GM19467 (cell line): Measurements from ENCODE around the gene DTNBP1.
"Not testable (repeated sequence)": the region's sequence is repeated elsewhere in the genome, so short reads cannot be mapped to it uniquely, and the experiment has no call there.

Experiments
- ATAC-seq: cut with Tn5 transposase; IDR thresholded peaks from one replicate; pipeline ENCODE4 v1.9.1; 2021; ENCODE audit warnings: mild to moderate bottlenecking, moderate library complexity; ENCODE audit not compliant: unreplicated experiment

DTNBP1 gene

GRCh38 chr6:15672291-15672690 is 9.5 kb upstream of the DTNBP1 start:
- ATAC-seq, result no peak

DNA sequence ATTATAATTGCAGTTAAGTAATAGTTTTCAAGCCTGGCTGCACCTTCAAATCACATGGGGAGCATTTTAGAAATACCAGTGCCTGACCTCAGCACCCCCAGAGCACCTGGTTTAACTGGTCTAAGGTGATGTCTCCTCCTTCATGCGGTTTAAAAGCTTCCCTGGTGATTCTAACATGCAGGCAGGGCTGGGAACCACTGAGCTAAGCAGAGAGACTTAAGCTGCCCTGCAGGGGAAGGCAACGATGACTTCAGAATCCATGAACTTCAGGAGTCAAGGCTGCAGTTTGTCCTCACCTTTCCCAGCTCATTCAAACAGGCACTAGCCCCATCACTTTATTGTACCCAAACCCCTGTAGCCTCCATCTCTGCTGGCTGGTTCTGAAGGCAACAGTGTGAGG is 6.1 kb upstream of the DTNBP1 start:
- no peak for ATAC-seq

DNA sequence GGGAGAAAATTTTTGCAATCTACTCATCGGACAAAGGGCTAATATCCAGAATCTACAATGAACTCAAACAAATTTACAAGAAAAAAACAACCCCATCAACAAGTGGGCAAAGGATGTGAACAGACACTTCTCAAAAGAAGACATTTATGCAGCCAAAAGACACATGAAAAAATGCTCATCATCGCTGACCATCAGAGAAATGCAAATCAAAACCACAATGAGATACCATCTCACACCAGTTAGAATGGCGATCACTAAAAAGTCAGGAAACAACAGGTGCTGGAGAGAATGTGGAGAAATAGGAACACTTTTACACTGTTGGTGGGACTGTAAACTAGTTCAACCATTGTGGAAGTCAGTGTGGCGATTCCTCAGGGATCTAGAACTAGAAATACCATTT is 4.1 kb upstream of the DTNBP1 start:
- not testable (repeated sequence) for ATAC-seq

DNA sequence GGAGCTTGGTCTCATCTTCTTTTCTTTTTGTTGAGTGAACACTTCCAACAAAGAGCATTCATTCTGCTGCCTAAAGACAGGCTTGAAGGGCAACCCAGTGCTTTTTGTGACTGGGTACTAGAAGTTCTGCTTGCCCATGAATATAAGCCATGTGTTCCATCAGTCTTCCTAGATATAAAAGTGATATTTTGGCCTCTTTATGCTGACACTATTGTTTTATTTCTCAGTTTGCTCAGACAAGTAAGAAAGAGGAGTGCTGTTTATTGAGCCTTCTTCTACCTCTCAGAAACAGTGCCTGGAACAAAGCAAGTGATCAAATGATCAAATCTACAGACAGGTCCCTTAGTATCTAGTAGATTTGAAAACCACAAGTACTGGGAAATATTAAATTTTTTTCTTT is 2.4 kb upstream of the DTNBP1 start:
- ATAC-seq, result no peak

DNA sequence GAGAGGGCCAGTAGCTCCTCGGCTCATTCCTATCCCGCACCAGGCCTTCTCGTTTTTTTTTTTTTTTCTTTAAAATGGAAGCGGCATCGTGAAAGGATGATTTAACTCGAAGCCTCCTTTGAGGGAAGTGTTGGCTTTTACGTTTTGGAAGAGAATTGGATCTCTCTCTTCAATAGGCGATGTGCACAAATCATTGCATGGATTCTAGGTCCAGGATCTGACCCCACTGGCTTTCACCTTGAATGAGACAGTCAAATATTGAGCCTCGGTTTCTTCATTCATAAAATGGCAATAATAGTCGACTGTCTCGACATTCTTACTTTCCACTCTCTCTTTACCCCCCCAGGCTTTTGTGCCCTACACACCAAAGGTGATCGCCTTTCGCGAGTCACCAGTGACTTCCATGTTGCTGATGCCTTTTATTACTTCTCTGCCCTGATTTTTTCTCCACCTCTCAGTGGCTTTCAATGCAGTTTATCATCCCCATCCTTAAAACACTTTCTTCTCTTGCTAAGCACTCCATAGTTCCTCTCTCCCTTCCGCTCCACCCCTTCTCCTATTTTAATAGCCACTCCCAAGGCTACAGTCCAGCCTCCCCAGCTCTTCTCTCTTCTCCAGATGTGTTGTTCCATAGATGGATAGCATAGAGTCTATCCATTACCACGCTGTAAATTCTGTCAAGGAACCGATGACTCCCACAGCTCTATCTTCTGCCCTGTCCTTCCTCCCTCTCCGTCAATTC is 473 bp upstream of the DTNBP1 start:
- ATAC-seq, result no peak

DNA sequence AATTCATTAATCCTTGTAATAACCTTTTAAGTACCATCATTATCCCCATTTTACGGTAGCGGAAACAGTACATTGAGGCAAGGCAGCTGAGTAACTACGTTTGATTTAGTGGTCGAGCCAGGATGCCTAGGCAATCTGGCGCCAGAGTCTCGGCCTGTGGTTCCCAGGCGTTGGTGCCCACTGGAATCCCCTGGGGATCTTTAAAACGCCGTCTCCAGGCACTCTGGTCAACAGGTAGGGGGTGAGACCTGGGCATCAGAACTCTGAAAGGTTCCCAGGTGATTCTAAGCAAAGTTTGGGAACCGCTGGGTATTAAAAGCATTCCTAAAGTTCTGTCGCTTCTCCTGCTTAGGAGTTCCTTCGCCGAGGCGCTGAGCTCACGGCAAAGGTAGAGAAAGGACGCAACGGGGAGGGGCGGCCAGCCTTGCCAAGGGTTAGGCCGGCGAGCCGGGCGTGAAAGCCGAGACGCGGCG is 939 bp downstream of the DTNBP1 start:
- ATAC-seq, result no peak

DNA sequence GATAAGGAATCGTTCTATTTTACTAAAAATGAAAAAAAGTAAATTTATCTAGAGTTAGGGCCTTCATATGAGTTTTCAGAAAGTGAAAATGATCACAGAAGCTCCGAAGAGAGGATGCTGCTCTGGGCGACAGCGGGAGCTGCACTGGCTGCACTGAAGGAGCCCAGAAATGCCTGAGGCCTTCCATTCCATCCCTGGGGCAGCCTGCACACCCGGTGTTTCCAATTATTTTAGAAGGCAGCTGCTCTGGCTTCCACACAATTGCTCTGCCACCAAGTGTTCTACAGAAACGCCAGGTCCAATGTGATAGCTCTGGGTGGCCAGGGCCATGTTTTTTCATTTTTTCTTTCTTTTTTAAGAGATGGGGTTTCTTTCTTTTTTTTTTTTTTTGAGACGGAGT is 3.6 kb downstream of the DTNBP1 start:
- ATAC-seq, result no peak

DNA sequence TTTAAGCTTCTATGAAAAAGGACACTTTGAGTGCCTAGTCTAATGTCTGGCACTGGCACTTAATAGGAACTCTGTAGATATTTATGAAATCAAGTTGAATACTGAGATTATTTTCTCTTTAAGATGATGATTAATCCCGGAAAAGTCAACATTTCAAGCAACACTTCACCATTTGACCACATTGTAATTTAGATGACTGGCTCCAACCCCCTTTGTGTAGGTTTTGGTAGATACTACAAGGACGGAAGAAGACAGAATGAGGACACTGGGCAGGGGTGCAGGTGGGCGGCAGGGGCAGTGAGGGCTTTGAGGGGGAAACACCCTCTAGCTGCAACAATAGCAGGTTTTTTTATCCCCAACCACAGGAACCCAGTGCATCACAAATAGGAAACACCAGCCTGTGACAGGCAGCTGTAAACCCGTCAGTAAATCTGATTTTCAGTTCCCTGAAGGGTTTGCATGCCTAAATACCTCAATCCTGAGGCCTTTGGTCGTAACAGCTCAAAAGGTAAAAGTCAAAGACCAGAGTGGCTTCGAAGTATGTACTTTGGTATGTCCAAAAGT is 4.6 kb downstream of the DTNBP1 start:
- ATAC-seq, result no peak

DNA sequence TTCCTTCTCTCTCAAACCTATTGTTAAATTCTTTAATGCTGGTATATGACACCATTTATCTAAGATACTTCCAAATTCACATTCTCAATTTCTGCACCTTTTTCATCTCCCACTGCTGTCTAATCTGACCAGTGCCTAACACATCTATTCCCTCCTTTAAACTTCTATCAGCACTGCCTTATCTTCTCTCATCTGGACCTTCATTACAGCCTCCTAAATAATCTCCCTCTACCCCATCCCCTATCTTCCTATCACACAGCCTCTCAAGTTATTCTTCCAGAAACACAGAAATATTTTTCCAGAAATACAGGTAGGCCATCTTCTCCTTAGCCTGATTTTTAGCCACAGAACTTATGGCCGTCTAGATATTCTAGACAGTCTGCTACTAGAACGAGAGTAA is 5.5 kb downstream of the DTNBP1 start:
- no peak for ATAC-seq

DNA sequence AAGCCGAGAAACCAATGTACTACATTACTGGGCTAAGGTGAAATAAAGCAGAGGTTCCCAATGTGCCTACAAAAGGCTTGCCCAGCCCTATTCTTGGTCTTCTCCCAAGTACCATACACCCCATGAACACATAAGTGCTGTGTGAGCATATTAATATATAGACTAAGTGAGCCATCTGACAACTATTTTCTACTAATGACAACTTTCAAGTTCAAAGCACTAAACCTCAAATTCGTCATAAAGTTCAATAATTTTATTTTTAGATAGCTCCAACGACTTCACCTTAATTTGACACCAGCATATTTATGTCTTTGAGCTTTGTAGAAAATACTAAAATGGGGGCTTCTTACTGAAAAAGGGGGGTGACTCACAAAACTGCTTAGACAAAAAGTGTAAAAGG is 6.7 kb downstream of the DTNBP1 start:
- ATAC-seq, result no peak

- no peak for ATAC-seq
These were observed 8.6 kb downstream of the DTNBP1 start for GRCh38 chr6:15654250-15654649.

GRCh38 chr6:15653581-15653980 is 9.2 kb downstream of the DTNBP1 start:
- no peak for ATAC-seq

GRCh38 chr6:15650004-15650559 is 12.7 kb downstream of the DTNBP1 start:
- not testable (repeated sequence) for ATAC-seq

GRCh38 chr6:15644904-15645303 is 17.9 kb downstream of the DTNBP1 start:
- no peak for ATAC-seq

GRCh38 chr6:15643542-15643941 is 19.3 kb downstream of the DTNBP1 start:
- ATAC-seq, result no peak

GRCh38 chr6:15642276-15642675 is 20.6 kb downstream of the DTNBP1 start:
- ATAC-seq, result no peak

GRCh38 chr6:15638373-15638772 is 24.5 kb downstream of the DTNBP1 start:
- no peak for ATAC-seq

DNA sequence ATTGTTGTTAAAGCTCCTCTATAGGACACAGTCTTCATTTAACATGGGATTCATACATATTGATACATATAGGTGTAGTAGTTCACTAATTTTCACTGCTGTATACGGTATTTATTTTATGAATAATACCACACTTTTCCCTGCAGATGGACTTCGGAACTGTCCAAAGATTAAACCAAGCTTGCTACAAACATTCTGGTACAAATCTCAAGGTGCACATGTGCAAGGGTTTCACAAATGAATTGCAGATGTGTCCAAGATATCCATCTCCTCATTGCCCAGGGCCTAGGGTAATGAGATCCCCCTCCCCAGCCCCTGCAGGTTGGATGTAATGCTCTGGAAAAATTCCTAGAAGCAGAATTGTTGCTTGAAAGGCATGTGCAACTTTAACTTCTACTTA is 31.4 kb downstream of the DTNBP1 start:
- no peak for ATAC-seq

DNA sequence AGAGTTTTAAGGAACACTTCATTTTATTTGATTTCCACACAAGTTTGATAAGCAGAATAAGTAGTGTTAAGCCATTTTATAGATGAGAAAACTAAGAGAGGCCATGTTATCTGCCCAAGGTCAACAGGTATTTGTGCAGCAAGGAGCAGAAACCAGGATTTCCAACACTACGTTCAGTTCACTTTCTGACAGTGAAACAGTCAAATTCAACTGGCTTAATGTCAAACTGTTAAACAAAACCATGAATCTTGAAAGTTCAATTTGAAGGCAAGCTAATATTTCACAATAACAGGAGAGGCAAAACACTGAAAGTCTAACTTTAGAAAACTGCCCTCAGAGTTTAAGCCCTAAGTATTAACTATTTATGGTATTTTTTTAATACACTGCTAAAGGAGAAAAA is 32.6 kb downstream of the DTNBP1 start:
- no peak for ATAC-seq

DNA sequence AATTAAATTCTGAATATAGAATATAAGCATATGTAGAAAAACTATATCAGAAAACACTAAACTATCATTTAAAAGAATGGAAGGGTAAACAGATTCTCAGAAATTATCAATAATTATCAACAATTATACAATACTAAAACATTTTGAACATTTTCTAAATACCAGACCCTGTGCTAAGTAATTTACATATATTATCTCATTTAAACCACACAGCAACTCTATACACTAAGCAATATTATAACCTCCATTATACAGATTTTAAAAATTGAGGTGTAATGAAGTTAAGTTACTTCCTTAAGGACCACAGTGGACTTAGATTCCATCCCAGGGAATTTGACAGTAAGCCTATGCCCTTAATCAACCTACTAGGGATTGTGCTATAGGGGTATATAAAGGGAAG is 33.3 kb downstream of the DTNBP1 start:
- ATAC-seq, result no peak

DNA sequence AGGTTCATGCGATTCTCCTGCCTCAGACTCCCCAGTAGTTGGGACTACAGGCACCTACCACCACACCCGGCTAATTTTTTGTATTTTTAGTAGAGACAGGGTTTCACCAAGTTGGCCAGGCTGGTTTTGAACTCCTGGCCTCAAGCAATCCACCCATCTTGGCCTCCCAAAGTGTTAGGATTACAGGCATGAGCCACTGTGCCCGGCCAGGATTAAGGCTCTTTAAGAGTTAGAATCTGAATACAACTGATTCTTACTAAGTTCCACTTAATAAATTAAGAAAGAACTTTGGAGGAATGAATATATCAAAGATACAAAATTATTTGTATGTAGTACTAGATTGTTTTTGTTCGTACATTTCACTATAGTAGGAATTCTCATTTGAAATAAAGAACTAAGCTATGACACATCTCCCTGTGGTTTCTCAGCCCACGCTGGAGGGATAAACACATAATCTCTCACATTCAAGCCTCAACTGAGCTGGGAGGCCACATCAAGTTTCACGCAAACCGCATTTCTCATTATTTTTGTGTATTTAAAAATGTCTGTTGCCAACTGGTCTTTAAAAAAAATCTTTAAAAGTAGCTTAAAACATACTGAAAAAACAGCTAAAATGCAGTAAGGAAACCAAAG is 34.2 kb downstream of the DTNBP1 start:
- no peak for ATAC-seq

GRCh38 chr6:15627821-15628220 is 35.0 kb downstream of the DTNBP1 start:
- no peak for ATAC-seq
